Calu3 (cell line): Measurements from ENCODE around the gene APOA5. TPM values are rescaled to one million over a fixed set of nuclear protein-coding genes. Genes with fewer than 3 reads are reported as not detected.
"Not testable (repeated sequence)": the region's sequence is repeated elsewhere in the genome, so short reads cannot be mapped to it uniquely, and the experiment has no call there.

Experiments used
- BruUV-seq: library from RNA; stranded (reverse); fragments of 400-500 nt; replicated peaks from 2 replicates; lab custom pipeline; 2021; lab: Mats Ljungman, UMichigan
- CTCF ChIA-PET: fragments of 300-600 bp; sonication (Branson Sonifier 250); formaldehyde crosslinking; loops from one replicate; lab custom pipeline; 2022; ENCODE audit warnings: antibody characterized with exemption; lab: Charles Lee
- DNase-seq: peaks from one replicate; pipeline ENCODE4 v3.0.0; 2022
- H3K27ac Mint-ChIP-seq: one replicate; pipeline ENCODE4 v1.8.0; 2022; ENCODE audit warnings: mixed read lengths; ENCODE audit not compliant: unreplicated experiment
- H3K27me3 Mint-ChIP-seq: one replicate; pipeline ENCODE4 v1.8.0; 2022; ENCODE audit warnings: mixed read lengths; ENCODE audit not compliant: unreplicated experiment
- H3K36me3 Mint-ChIP-seq: one replicate; pipeline ENCODE4 v1.8.0; 2022; ENCODE audit warnings: mild to moderate bottlenecking, moderate library complexity, mixed read lengths; ENCODE audit not compliant: insufficient read depth, unreplicated experiment
- H3K4me1 Mint-ChIP-seq: one replicate; pipeline ENCODE4 v1.8.0; 2022; ENCODE audit warnings: mild to moderate bottlenecking, low read depth, mixed read lengths; ENCODE audit not compliant: unreplicated experiment
- H3K4me3 Mint-ChIP-seq: one replicate; pipeline ENCODE4 v1.8.0; 2022; ENCODE audit warnings: mild to moderate bottlenecking, low read depth, moderate library complexity, mixed read lengths; ENCODE audit not compliant: unreplicated experiment
- H3K9me3 Mint-ChIP-seq: one replicate; pipeline ENCODE4 v1.8.0; 2022; ENCODE audit warnings: low read depth, mixed read lengths; ENCODE audit not compliant: unreplicated experiment
- intact Hi-C: fragments of 100-400 bp; cut with micrococcal nuclease; formaldehyde crosslinking; loops from one replicate; pipeline ENCODE4 v1.10.0; 2022; ENCODE audit not compliant: unreplicated experiment
- total RNA-seq: library from RNA; stranded (reverse); gene quantifications from 2 replicates; pipeline ENCODE4 v1.2.3, GENCODE V29; 2022
- TF ChIP-seq, protein P1 (sequence below): fragments of 200-600 bp; IDR thresholded peaks from one replicate; pipeline ENCODE4 v1.8.0; 2022; ENCODE audit warnings: antibody characterized with exemption; ENCODE audit not compliant: unreplicated experiment

The APOA5 gene
- total RNA-seq, 1 experiment from 2014 or later, result not detected

DNA sequence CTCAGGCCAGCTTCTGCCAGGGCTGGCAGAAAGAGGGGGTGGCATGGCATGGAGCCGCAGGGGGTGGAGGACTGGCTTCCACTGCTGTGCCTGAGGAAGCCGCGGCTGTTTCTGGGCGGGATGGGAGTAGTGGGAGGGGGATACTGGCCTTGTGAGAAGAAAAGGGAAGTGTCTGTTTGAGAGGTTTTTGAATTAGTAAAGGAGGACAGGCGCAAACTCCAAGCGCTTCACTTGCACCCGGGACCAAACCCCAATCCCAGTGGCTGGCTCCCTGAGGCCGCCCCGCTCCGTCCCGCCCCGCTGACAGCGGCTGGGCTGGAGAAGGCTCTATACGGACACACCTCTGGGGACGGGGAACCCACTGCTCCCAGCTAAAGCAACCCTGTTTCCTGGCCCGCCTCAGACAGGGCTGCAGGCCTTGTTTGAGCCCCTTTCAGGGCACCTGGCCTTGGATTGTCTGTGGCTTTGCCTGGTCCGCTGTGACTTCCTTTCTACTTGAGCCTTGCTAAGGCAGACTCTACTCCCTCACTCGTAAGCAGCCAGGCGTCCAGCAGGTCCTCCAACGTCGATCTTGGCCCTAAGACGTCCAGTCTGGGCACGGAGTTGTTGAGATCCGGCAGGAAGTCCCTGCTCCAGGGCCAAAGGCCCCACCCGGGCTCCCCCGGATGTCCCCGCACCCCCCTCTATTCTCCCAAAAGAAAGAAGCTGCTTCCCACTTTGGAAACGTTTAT is 43.5 kb upstream of the APOA5 start:
- H3K27me3 Mint-ChIP-seq, result peaks cover 14% of the 10 kb centered on the region
- no peak overlapping the region for H3K27ac Mint-ChIP-seq
- TF ChIP-seq, protein P1, sequence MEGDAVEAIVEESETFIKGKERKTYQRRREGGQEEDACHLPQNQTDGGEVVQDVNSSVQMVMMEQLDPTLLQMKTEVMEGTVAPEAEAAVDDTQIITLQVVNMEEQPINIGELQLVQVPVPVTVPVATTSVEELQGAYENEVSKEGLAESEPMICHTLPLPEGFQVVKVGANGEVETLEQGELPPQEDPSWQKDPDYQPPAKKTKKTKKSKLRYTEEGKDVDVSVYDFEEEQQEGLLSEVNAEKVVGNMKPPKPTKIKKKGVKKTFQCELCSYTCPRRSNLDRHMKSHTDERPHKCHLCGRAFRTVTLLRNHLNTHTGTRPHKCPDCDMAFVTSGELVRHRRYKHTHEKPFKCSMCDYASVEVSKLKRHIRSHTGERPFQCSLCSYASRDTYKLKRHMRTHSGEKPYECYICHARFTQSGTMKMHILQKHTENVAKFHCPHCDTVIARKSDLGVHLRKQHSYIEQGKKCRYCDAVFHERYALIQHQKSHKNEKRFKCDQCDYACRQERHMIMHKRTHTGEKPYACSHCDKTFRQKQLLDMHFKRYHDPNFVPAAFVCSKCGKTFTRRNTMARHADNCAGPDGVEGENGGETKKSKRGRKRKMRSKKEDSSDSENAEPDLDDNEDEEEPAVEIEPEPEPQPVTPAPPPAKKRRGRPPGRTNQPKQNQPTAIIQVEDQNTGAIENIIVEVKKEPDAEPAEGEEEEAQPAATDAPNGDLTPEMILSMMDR, result no peak
- no peaks in the 10 kb centered on the region for H3K36me3 Mint-ChIP-seq
- H3K4me3 Mint-ChIP-seq, result peak overlapping the region; percentile 43
- no peaks in the 10 kb centered on the region for H3K4me1 Mint-ChIP-seq
- H3K9me3 Mint-ChIP-seq, result no peaks in the 10 kb centered on the region
- intact Hi-C loops, result loop anchor here (5.0 kb wide), 1 partner anchor 43 kb away; the partner anchor contains the start of gene APOA5
- no peak for DNase-seq
- CTCF ChIA-PET, result interaction anchor here (0.8 to 1.6 kb wide), 5 partner anchors 8 to 271 kb away, joined by 3 to 39 read pairs (median 5); partner anchors contain the start of genes APOA5 and ZPR1
- BruUV-seq, result no TSS peak

- intact Hi-C loops, result loop anchor here (5.0 kb wide), 1 partner anchor 42 kb away; the partner anchor contains the start of gene APOA5
- H3K4me3 Mint-ChIP-seq, H3K27ac Mint-ChIP-seq, DNase-seq, H3K36me3 Mint-ChIP-seq, H3K4me1 Mint-ChIP-seq, BruUV-seq, CTCF ChIA-PET, H3K9me3 Mint-ChIP-seq: not testable (repeated sequence)
- H3K27me3 Mint-ChIP-seq, result peaks cover 14% of the 10 kb centered on the region
Measured at GRCh38 chr11:116834535-116835041, 42.9 kb upstream of the APOA5 start.

- CTCF ChIA-PET, result no interaction called here
- BruUV-seq, result no TSS peak
- H3K27ac Mint-ChIP-seq, result no peak overlapping the region
- H3K4me1 Mint-ChIP-seq, result no peaks in the 10 kb centered on the region
- intact Hi-C loops, result no loop called here
- H3K4me3 Mint-ChIP-seq, result no peak overlapping the region
- TF ChIP-seq, protein P1, result no peak
- H3K36me3 Mint-ChIP-seq, result no peaks in the 10 kb centered on the region
- DNase-seq, result no peak
- H3K27me3 Mint-ChIP-seq, result peaks cover 14% of the 10 kb centered on the region
- no peaks in the 10 kb centered on the region for H3K9me3 Mint-ChIP-seq
Measured at GRCh38 chr11:116833816-116834534, 42.3 kb upstream of the APOA5 start.

DNA sequence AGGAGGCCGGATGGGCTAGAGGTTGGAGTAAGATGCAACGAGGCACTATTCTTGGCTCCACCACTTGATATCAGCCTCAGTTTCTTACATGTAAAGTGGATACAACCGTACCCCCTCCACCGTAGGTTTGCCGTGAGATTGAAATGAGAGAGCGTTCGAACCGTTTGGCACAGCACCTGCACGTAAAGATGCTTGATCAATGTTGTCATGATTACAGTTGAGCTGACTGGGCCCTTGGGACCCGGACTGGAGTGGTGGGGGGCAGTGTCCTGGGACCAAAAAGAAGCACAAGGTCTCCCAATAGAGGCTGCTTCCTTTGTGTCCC is 41.8 kb upstream of the APOA5 start:
- CTCF ChIA-PET, result no interaction called here
- DNase-seq, result no peak
- Mint-ChIP-seq H3K4me3 (no peak overlapping the region), H3K27me3 (peaks cover 14% of the 10 kb centered on the region), H3K27ac (no peak overlapping the region), H3K36me3 (no peaks in the 10 kb centered on the region), H3K9me3 (no peaks in the 10 kb centered on the region), H3K4me1 (no peaks in the 10 kb centered on the region)
- intact Hi-C loops, result no loop called here
- TF ChIP-seq, protein P1, result no peak
- no TSS peak for BruUV-seq
